CD14-positive monocyte (primary cell): Measurements from ENCODE around the gene KLHL12. TPM values are rescaled to one million over a fixed set of nuclear protein-coding genes. Genes with fewer than 3 reads are reported as not detected.

Experiments
- DNase-seq, 3 donors: peaks; one replicate each; pipeline ENCODE4 v3.0.0-alpha.2; 2011 to 2022
- H2AFZ ChIP-seq: 2 replicates; pipeline ENCODE4 v1.6.0; 2012; ENCODE audit warnings: mild to moderate bottlenecking, low read depth, low read length, inconsistent platforms; ENCODE audit not compliant: insufficient read depth, poor library complexity, severe bottlenecking
- H3K27ac ChIP-seq, 2 donors: 1 replicate in 1 of 2; 2 replicates in 1 of 2; pipeline ENCODE4 v1.5.1; 2012 to 2013; ENCODE audit warnings: low read length in 2 of 2, control low read depth in 1 of 2, inconsistent platforms in 1 of 2, low read depth in 1 of 2, mild to moderate bottlenecking in 1 of 2
- H3K27me3 ChIP-seq, 2 donors: one replicate each; pipeline versions ENCODE4 v1.6.0 to v1.6.1; 2011 to 2013; ENCODE audit warnings: low read length in 2 of 2; ENCODE audit not compliant: control insufficient read depth in 2 of 2, insufficient read depth in 2 of 2
- H3K36me3 ChIP-seq, 2 donors: replicated peaks in 1 of 2; 1 replicate in 1 of 2; 2 replicates in 1 of 2; pipeline versions ENCODE4 v1.5.1 to v1.6.1; 2012 to 2013; ENCODE audit warnings: low read length in 2 of 2, control low read depth in 1 of 2, inconsistent platforms in 1 of 2, mild to moderate bottlenecking in 1 of 2; ENCODE audit not compliant: insufficient read depth in 2 of 2, control insufficient read depth in 1 of 2
- H3K4me1 ChIP-seq, 2 donors: 1 replicate in 1 of 2; 2 replicates in 1 of 2; pipeline versions ENCODE4 v1.5.1 to v1.6.1; 2012 to 2013; ENCODE audit warnings: low read length in 2 of 2, control low read depth in 1 of 2, inconsistent platforms in 1 of 2, mild to moderate bottlenecking in 1 of 2, moderate library complexity in 1 of 2; ENCODE audit not compliant: insufficient read depth in 2 of 2, control insufficient read depth in 1 of 2
- H3K4me2 ChIP-seq: replicated peaks from 2 replicates; pipeline ENCODE3; 2012; ENCODE audit warnings: low read length, moderate library complexity, mild to moderate bottlenecking; ENCODE audit not compliant: poor library complexity, severe bottlenecking; ENCODE audit errors: extremely low read depth
- H3K4me3 ChIP-seq, 3 experiments: fragments of 200-600 bp in 1 of 3; sonication (generic) in 1 of 3; replicated peaks in 1 of 3; 1 replicate in 2 of 3; 2 replicates in 1 of 3; pipeline ENCODE4 v1.5.1; 2011 to 2013; ENCODE audit warnings: low read length in 3 of 3, mild to moderate bottlenecking in 3 of 3, control low read depth in 2 of 3, low read depth in 2 of 3, inconsistent platforms in 1 of 3, moderate library complexity in 1 of 3
- H3K79me2 ChIP-seq: 2 replicates; pipeline ENCODE4 v1.6.0; 2012; ENCODE audit warnings: mild to moderate bottlenecking, control low read depth, inconsistent platforms, low read length, moderate library complexity; ENCODE audit not compliant: insufficient read depth
- H3K9ac ChIP-seq: 2 replicates; pipeline ENCODE4 v1.6.0; 2017; ENCODE audit warnings: low read length, mild to moderate bottlenecking; ENCODE audit not compliant: insufficient read depth, poor library complexity, severe bottlenecking
- H3K9me3 ChIP-seq, 2 donors: replicated peaks in 1 of 2; 1 replicate in 1 of 2; 2 replicates in 1 of 2; pipeline versions ENCODE4 v1.5.1 to v1.6.1; 2012 to 2013; ENCODE audit warnings: low read length in 2 of 2, control low read depth in 1 of 2; ENCODE audit not compliant: control insufficient read depth in 1 of 2, insufficient read depth in 1 of 2
- H4K20me1 ChIP-seq: 2 replicates; pipeline ENCODE4 v1.6.0; 2012; ENCODE audit warnings: mild to moderate bottlenecking, low read length, control low read depth, moderate library complexity; ENCODE audit not compliant: insufficient read depth
- H3K27ac Mint-ChIP-seq, 7 donors: one replicate each; pipeline ENCODE4 v1.8.0; 2020; ENCODE audit warnings: mild to moderate bottlenecking in 7 of 7, mixed read lengths in 7 of 7, moderate library complexity in 6 of 7, inconsistent platforms in 2 of 7
- H3K27me3 Mint-ChIP-seq, 3 donors: one replicate each; pipeline ENCODE4 v1.8.0; 2021 to 2022; ENCODE audit warnings: low read depth in 3 of 3, mild to moderate bottlenecking in 3 of 3, mixed read lengths in 3 of 3, moderate library complexity in 3 of 3, inconsistent platforms in 1 of 3
- H3K36me3 Mint-ChIP-seq, 2 donors: one replicate each; pipeline ENCODE4 v1.8.0; 2020; ENCODE audit warnings: mixed read lengths in 2 of 2, inconsistent platforms in 1 of 2, mild to moderate bottlenecking in 1 of 2
- H3K4me1 Mint-ChIP-seq: one replicate; pipeline ENCODE4 v1.8.0; 2020; ENCODE audit warnings: mild to moderate bottlenecking, mixed read lengths
- H3K4me3 Mint-ChIP-seq, 2 donors: one replicate each; pipeline ENCODE4 v1.8.0; 2020; ENCODE audit warnings: mild to moderate bottlenecking in 2 of 2, mixed read lengths in 2 of 2, moderate library complexity in 1 of 2
- H3K9me3 Mint-ChIP-seq, 7 donors: one replicate each; pipeline ENCODE4 v1.8.0; 2020 to 2022; ENCODE audit warnings: mixed read lengths in 7 of 7, mild to moderate bottlenecking in 6 of 7, moderate library complexity in 6 of 7, inconsistent platforms in 2 of 7
- WGBS: methylation state at CpG from one replicate; pipeline ENCODE4 v1.1.5; 2013; ENCODE audit warnings: missing lambda C conversion rate; ENCODE audit not compliant: insufficient coverage; 5-methylcytosine and 5-hydroxymethylcytosine counted together
- intact Hi-C, 2 donors: fragments of 100-400 bp; cut with micrococcal nuclease; formaldehyde crosslinking; loops; one replicate each; pipeline versions ENCODE4 v1.15.0 to v1.15.1; 2023
- polyA plus RNA-seq, 3 donors: library from polyadenylated mRNA; depleted of rRNA in 1 of 3; unstranded in 2 of 3; stranded (reverse) in 1 of 3; fragments of 300-500 nt in 2 of 3; fragments of >200 nt in 1 of 3; fragmentation: Illumina TruSeq in 2 of 3; gene quantifications; 1 replicate in 2 of 3; 2 replicates in 1 of 3; pipeline ENCODE4 v1.2.3, GENCODE V29; 2012 to 2021
- TF ChIP-seq, protein P1 (sequence below): fragments of 200-600 bp; IDR thresholded peaks from one replicate; pipeline ENCODE4 v1.8.0; 2022; ENCODE audit warnings: antibody characterized with exemption, mild to moderate bottlenecking

KLHL12 gene
- polyA plus RNA-seq, 3 donors = 20.7 to 36.7 (median 21.9) TPM

GRCh38 chr1:202854787-202855186 is 72.2 kb downstream of the KLHL12 start:
- Histone ChIP-seq H3K27ac (no peak overlapping the region), H3K36me3 (no peaks in the 10 kb centered on the region), H3K9me3 (no peaks in the 10 kb centered on the region), H3K79me2 (peaks cover 7% of the 10 kb centered on the region), H3K27me3 (no peaks in the 10 kb centered on the region), H3K4me1 (peaks cover 31 to 34% of the 10 kb centered on the region in 2 donors), H2AFZ (no peak overlapping the region), H3K9ac (no peak overlapping the region), H3K4me2 (no peak overlapping the region), H4K20me1 (no peaks in the 10 kb centered on the region), H3K4me3 (no peak overlapping the region)
- DNase-seq = no peak
- Mint-ChIP-seq H3K27me3 (peaks cover 2% of the 10 kb centered on the region in 3 donors), H3K4me3 (no peak overlapping the region), H3K36me3 (peaks cover 0 to 2% of the 10 kb centered on the region in 2 donors), H3K27ac (no peak overlapping the region), H3K9me3 (no peaks in the 10 kb centered on the region), H3K4me1 (peaks cover 51% of the 10 kb centered on the region)
- intact Hi-C loops = no loop called here
- TF ChIP-seq, protein P1, sequence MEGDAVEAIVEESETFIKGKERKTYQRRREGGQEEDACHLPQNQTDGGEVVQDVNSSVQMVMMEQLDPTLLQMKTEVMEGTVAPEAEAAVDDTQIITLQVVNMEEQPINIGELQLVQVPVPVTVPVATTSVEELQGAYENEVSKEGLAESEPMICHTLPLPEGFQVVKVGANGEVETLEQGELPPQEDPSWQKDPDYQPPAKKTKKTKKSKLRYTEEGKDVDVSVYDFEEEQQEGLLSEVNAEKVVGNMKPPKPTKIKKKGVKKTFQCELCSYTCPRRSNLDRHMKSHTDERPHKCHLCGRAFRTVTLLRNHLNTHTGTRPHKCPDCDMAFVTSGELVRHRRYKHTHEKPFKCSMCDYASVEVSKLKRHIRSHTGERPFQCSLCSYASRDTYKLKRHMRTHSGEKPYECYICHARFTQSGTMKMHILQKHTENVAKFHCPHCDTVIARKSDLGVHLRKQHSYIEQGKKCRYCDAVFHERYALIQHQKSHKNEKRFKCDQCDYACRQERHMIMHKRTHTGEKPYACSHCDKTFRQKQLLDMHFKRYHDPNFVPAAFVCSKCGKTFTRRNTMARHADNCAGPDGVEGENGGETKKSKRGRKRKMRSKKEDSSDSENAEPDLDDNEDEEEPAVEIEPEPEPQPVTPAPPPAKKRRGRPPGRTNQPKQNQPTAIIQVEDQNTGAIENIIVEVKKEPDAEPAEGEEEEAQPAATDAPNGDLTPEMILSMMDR = no peak
- WGBS = 87% methylated on average over 6 of the region's 8 CpGs

GRCh38 chr1:202852163-202852904 is 74.7 kb downstream of the KLHL12 start:
- no peak overlapping the region for H3K27ac ChIP-seq
- H2AFZ ChIP-seq = peak overlapping the region; percentile 66
- intact Hi-C loops = no loop called here
- Mint-ChIP-seq H3K27ac (peak overlapping the region in 1 of 7 donors; percentile 46), H3K4me3 (no peak overlapping the region), H3K36me3 (no peaks in the 10 kb centered on the region), H3K4me1 (peaks cover 27% of the 10 kb centered on the region), H3K9me3 (no peaks in the 10 kb centered on the region), H3K27me3 (peaks cover 0 to 2% (median 2%) of the 10 kb centered on the region in 3 donors)
- H3K9ac ChIP-seq = no peak overlapping the region
- no peak overlapping the region for H3K4me2 ChIP-seq
- H3K9me3 ChIP-seq = no peaks in the 10 kb centered on the region
- H3K27me3 ChIP-seq = no peaks in the 10 kb centered on the region
- 65% methylated on average over 12 of the region's 15 CpGs for WGBS
- H4K20me1 ChIP-seq = no peaks in the 10 kb centered on the region
- DNase-seq = peak; percentile 34 to 51 (median 43)
- no peak overlapping the region for H3K4me3 ChIP-seq
- H3K79me2 ChIP-seq = no peaks in the 10 kb centered on the region
- H3K4me1 ChIP-seq = peaks cover 17 to 18% of the 10 kb centered on the region in 2 donors
- TF ChIP-seq, protein P1 = peak; percentile 67
- H3K36me3 ChIP-seq = no peaks in the 10 kb centered on the region
